ENCODE measurements around the gene PPM1N.
A peak's percentile ranks its signal among the peaks of the same experiment; 100 is the strongest.
"Not testable (repeated sequence)": the region's sequence is repeated elsewhere in the genome, so short reads cannot be mapped to it uniquely, and the experiment has no call there.

Gene PPM1N

DNA sequence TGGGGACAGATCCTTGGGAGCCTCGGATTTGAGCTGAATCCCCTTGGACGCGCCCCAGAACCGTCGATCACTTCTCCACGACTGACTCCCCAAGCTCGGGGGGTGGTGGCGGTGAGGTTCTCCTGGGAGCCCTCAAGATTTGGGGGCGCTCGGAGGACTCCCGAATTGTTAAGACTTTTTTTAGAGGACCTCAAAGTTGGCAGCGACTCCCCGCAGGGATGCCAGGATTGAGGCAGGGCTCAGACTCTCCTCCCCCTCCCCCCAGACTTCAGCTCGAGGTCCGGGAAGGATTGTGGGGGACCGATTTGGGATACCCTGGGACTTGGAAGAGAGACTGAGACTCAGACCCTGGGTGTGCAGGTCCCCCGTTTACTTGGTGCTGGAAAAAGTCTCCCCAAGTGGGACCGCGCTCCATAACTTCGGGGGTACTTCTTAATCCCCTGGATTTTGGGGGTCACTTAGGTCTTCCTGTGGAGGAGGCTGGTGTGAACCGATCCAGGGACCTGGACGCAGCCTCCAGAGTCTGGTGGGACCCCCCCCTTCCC lies 9.7 kb downstream of the PPM1N start:
- peak overlapping the region; percentile 96 for H3K4me3 ChIP-seq (ENCODE audit: low read depth, low read length)

DNA sequence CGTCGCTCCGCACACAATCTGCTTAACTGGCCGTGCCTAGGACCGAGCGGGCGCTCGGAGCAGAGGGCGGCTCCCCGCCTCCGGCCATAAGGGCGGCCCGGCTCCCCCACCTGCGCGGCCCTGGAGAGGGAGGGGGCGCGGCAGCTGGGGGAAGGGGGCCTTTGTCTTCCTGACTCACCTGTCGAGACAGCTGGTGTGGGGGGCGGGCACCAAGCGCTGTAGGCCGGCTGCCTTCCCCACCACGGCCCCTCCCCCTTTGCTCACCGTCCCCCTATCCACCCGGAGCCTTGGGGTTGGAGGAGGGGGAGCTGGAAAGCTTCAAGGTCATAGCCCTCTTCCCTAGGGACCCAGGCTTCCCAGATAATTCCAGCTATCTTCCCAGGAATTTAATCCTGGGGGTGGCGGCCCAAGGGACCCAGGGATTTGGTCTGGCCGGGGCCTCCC lies 10.2 kb downstream of the PPM1N start:
- H3K4me3 ChIP-seq (ENCODE audit: low read depth, low read length), result peak overlapping the region; percentile 96

DNA sequence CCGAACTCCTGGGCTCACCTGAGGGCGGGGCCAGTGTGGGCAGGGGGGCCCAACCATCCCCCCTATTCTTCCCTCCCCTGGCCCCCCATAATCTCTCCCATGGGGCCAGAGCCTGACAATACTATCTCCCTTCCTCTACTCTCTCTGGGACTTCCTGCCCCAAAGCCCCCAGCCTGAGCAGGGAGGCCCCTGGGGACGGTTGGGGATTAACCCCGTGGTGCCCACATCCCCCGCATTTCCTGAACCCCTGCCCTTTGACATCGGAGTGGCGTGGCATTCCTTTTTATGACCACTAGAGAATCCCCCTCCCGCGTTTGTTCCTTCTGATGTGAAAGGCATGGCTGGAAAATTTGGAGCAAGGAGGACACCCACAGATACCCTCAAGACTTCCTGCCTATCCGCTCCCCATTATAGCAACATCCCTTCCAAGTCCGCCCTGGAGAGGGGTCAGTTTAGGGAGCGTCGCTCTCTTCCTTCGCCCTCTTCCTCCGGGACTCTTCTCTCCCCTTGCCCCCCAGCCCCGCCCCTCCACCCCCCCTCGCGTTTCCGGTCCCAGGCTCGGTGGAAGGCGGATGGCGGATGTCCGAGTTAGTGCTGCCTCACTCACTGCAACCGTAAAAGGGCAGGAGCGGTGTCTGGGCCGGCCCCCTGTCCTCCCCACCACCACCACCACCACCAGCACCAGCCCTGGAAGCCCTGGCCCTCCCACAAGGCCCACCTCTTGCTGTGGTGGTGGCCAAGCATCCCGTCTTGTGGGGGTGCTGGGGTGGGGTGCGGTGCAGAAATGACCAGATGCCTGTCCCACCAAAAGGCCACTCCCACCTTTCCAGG lies 10.8 kb downstream of the PPM1N start:
- H3K4me3 ChIP-seq (ENCODE audit: low read depth, low read length), result peak overlapping the region; percentile 96

DNA sequence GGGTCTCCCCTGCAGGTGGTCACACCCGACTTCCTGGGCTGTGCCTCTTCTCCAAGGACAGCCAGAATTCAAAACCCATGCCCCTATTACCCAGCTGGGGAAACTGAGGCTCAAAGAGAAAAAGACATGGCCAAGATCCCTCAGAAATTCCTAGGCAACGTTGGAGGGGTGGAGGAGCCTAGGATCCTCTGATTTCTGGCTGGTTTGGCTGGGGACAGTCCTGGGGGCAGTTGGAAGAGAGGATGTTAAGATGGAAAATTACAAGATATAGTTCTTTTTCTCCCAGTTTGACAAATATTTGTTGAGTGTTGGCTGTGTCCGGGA lies 11.4 kb downstream of the PPM1N start:
- H3K4me3 ChIP-seq (ENCODE audit: low read depth, low read length), result peak overlapping the region; percentile 24

DNA sequence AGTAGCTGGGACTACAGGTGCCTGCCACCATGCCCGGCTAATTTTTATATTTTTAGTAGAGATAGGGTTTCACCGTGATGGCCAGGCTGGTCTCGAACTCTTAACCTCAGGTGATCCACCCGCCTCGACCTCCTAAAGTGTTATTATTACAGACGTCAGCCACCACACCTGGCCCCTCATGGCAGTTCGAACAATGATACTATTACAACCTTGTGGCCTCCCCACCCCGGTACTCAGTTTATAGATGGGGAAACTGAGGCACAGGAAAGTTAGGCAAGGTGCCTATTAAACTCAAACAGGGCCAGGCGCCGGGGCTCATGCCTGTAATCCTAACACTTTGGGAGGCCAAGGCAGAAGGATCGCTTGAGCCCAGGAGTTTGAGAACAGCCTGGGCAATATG lies 12.1 kb downstream of the PPM1N start:
- H3K4me3 ChIP-seq (ENCODE audit: low read depth, low read length), result not testable (repeated sequence)

DNA sequence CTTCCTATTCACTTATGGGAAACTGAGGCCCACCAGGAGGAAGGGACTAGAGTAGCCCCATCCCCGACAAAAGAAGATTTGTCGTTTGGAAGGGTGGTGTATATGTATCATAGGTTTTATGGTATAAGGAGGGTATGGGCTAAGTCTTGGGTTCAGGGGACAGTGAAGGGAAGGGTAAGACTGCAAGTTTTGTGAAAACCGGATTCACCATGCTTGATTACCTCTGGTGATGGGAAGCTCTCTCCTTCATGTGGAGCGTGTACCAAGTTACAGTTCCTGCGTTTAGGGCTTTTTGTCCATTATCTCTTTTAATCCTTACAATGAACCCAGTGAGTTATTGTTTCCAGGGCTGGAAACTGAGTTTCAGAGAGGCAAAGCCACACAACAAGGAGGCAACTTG lies 12.8 kb downstream of the PPM1N start:
- H3K4me3 ChIP-seq (ENCODE audit: low read depth, low read length), result no peak overlapping the region

DNA sequence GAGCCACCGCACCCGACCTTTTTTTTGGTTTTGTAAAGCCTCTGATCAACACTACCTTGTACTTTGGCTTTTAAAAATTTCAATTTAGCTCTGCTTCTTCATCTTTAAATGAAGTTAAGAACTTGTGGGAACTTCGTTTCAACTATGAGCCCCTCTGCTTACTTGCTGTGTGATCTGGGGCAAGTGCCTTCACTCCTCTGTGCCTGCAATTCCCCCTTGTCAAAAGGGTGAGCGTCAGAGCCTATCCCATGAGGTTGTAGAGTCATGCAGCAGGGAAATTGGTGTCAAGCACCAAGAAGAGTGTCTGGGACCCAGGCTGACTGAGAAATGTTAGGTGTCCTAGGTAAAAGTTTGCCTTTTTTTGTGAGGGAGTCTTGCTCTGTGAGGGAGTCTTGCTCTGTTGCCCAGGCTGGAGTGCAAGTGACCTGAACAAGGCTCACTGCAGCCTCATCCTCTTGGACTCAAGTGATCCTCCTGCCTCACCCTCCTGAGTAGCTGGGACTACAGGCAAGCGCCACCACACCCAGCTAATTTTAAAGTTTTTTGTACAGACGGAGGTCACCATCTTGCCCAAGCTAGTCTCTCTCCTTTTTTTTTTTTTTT lies 14.7 kb downstream of the PPM1N start:
- no peak overlapping the region for H3K4me3 ChIP-seq (ENCODE audit: low read depth, low read length)

DNA sequence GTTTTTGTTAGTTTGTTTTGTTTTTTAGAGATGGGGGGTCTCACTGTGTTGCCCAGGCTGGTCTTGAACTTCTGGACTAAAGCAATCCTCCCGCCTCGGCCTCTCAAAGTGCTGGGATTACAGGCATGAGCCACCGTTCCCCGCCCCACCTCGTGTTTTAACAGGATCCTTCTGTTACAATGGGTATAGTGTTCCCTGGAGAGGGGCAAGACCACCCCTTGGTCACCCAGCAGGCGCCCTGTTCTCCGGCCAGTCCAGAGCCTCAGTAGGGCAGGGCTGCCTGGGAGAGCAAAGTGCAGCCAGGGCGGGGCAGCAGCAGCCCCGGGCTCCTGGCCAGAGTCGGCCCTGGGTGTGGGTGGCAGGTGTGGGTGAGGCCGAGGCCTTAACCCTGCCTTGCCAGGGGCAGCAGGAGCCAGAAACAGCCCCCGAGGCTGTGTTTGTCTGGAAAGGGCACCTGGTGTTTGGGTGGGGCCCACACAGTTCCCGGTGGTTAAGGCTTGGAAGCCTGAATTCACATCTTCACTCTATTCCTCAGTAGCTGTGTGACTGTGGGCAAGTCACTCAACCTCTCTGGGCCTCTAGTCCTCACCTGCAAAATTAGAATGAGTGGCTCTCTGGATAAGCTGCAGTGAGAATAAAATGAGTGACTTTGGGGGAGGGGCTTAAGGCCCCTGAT lies 16.3 kb downstream of the PPM1N start:
- H3K4me3 ChIP-seq (ENCODE audit: low read depth, low read length), result no peak overlapping the region

DNA sequence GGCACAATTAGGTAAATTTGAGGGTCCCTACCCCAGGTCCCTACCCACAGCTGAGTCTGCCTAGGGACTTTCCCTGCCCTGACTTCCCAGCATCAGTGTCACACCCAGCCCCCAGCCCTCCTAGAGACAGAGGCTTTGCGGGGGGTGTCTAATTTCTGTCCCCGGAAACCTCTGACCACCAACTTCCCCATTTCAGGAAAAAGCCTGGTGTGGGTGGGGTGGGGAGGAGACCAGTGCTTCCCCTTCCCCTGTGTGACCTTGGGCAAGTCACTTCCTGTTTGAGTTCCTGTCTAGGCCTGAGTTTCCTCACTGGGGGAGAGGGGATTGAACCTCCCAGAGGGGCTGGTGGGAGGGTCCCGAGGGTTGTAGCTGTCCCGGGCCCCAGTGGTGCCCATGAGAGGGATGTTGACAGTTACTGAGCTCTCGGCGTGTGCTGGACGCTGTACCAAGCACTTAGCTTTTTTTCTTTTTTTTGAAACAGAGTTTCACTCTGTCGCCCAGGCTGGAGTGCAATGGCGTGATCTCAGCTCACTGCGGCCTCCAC lies 16.9 kb downstream of the PPM1N start:
- no peak overlapping the region for H3K4me3 ChIP-seq (ENCODE audit: low read depth, low read length)

DNA sequence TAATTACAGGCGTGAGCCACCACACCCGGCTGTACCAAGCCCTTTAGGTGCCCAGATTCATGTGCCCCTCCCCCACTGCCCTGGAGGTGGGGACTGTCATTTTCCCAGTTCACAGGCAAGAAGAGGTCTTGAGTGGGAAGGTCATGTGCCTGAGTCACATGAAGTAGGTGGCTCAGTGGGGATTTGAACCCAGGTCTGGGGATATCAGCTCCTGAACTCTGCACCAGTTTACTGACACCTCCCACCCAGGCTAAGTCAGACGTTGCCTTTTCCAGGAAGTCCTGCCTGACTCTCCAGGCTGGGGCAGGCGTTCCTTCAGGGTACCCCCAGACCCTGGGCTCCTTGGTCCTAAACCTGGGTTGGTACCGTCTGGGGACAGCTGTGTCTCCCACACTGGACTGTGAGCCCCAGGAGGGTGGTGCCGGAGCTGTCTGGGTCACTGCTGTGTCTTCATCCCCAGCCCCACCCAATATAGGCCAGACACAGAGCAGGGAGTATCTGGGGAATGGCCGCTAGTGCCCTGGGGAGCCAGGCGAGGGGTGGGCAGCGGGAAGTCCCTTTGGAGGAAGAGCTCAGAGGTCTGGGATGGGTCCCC lies 17.7 kb downstream of the PPM1N start:
- H3K4me3 ChIP-seq (ENCODE audit: low read depth, low read length), result no peak overlapping the region

DNA sequence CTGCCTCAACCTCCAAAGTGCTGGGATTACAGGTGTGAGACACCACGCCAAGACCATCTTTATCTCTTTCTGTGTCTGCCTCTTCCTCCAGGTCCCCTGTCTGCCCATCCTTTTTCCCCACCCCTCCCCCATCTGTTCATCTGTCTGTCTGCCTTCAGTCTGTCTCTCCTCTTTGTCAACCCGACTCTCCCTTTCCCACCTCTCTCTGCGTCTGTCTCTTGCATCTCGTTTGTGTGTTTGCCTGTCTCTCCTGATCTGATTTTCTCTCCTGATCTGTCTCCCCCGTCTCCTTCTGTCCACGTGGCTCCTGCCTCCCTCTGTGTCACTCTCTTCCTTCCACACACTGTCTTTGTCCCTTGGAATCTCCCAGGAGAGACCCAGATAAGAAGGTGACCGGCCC lies 19.0 kb downstream of the PPM1N start:
- H3K4me3 ChIP-seq (ENCODE audit: low read depth, low read length), result no peak overlapping the region

DNA sequence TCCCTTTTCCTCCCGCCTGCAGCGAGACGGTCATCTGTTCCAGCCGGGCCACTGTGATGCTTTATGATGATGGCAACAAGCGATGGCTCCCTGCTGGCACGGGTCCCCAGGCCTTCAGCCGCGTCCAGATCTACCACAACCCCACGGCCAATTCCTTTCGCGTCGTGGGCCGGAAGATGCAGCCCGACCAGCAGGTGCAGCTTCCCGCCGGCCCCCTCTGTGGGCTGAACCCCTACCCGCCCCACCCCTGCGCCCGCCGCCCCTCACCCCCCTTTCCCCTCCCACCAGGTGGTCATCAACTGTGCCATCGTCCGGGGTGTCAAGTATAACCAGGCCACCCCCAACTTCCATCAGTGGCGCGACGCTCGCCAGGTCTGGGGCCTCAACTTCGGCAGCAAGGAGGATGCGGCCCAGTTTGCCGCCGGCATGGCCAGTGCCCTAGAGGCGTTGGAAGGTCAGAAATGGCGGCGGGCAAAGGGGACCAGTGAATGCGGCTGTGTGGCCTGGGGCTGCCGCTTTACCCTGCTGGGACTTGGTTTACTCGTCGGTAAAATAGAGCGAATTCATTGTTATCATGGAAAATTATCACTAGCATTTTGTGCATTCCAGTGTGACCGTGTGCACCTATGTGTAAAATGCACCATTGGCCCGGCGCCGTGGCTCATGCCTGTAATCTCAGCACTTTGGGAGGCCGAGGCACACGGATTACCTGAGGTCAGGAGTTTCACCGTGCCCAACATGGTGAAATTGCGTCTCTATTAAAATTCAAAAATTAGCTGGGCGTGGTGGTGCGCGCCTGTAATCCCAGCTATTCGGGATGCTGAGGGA lies 19.6 kb downstream of the PPM1N start:
- H3K4me3 ChIP-seq (ENCODE audit: low read depth, low read length), result no peak overlapping the region

DNA sequence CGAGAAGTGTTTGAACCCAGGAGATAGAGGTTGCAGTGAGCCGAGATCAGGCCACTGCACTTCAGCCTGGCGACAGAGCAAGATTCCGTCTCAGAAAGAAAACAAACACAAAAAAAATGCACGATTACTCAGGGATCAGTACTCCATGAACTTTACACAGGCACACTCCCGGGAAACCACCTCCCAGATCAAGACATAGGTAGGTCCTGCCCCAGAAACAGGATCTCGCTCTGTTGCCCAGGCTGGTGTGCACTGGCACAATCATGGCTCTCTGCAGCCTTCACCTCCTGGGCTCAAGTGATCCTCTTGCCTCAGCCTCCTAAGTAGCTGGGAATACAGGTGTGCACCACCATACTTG lies 20.2 kb downstream of the PPM1N start:
- H3K4me3 ChIP-seq (ENCODE audit: low read depth, low read length), result no peak overlapping the region

DNA sequence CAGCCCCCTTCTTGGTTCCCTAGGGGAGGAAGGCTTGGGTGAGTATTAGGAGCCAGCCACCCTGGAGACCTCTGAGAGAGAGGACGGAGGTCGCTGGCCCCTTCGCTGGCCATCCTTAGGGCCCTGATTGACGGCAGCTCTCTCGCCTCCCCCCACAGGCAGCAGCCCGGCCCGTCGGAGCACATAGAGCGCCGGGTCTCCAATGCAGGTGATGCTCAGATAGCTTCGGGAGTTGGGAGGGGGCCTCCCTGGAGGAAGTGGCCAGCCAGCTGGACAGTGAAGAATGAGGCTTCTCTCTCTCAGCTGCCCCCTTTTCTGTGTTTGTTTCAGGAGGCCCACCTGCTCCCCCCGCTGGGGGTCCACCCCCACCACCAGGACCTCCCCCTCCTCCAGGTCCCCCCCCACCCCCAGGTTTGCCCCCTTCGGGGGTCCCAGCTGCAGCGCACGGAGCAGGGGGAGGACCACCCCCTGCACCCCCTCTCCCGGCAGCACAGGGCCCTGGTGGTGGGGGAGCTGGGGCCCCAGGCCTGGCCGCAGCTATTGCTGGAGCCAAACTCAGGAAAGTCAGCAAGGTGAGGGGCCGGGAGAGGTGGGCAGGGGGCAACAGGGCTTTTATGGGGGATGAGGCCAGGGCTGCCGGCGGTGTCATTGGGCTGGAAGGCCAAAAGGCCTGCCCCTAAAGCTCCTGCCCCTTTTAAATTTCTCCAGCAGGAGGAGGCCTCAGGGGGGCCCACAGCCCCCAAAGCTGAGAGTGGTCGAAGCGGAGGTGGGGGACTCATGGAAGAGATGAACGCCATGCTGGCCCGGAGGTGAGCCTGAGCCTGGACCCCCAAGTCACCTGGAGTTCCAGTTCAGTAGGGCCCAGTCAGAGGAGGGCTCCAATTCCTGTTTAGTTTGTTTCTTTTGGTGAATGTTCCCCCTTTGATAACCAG lies 24.0 kb downstream of the PPM1N start:
- no peak overlapping the region for H3K4me3 ChIP-seq (ENCODE audit: low read depth, low read length)

DNA sequence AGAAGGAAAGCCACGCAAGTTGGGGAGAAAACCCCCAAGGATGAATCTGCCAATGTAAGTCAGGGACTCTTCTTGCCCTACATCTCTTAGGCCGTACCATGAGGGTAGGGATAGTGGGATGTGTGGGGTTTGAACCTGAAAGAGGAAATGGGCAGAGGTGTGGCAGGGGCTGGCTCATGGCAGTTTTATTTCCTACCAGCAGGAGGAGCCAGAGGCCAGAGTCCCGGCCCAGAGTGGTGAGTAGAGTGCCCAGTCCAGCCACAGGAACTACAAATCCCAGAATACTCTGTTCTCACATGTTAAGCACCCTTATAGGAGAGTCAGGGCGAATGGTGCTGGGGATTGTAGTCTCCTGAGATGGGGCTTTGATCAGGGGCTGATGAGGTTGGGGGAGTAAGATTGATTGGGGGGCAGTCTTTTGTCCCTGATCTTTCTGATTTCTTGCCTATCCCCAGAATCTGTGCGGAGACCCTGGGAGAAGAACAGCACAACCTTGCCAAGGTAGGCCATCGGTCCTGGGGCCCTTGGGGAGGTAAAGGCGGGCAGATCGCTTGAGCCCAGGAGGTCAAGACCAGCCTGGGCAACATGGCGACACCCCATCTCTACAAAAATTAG lies 25.5 kb downstream of the PPM1N start:
- no peak overlapping the region for H3K4me3 ChIP-seq (ENCODE audit: low read depth, low read length)

DNA sequence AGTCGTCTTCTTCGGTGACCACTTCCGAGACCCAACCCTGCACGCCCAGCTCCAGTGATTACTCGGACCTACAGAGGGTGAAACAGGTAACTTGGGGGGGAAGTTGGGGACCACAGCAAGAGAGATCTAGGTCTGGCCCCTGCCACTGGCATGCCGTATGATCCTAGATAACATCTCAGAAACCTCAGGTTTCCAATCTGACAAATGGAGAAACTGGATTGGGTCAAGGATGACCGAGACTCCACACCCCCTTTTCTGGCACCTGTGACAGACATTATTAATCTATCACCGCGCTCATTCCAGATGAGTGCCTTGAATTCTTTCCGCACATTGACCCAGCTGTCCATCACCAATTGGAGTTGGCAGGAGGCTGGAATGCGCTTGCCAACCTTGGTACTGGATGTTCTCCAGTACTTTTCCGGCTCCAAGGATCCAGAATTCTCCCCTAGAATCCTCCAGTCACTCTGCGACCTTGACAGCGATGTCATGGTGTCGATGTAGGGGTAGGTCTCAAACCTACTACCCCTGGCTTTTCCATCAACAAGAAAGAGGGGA lies 26.4 kb downstream of the PPM1N start:
- no peak overlapping the region for H3K4me3 ChIP-seq (ENCODE audit: low read depth, low read length)

DNA sequence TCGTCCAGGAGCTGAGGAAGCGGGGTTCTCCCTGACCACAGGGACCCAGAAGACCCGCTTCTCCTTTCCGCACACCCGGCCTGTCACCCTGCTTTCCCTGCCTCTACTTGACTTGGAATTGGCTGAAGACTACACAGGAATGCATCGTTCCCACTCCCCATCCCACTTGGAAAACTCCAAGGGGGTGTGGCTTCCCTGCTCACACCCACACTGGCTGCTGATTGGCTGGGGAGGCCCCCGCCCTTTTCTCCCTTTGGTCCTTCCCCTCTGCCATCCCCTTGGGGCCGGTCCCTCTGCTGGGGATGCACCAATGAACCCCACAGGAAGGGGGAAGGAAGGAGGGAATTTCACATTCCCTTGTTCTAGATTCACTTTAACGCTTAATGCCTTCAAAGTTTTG lies 27.9 kb downstream of the PPM1N start:
- no peak overlapping the region for H3K4me3 ChIP-seq (ENCODE audit: low read depth, low read length)

DNA sequence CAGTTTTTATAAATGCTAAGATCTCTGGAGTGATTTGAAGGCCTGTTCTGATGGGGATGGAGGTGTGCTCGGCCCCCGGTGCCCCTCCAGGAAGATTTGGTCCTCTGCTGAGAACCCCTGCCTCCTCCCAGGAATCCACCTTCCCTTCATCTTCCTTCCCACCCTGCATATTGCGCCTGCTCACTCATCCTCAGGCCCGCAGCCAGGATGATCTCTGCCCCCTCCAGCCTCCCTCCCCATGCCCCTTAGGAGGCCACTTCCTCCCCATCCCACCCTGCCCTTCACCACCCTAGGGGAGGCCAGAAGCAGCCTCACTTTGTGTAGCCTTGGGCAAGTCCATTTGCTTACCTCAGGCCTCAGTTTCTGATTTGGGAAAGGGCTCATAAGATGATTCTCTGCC lies 28.7 kb downstream of the PPM1N start:
- H3K4me3 ChIP-seq (ENCODE audit: low read depth, low read length), result no peak overlapping the region

DNA sequence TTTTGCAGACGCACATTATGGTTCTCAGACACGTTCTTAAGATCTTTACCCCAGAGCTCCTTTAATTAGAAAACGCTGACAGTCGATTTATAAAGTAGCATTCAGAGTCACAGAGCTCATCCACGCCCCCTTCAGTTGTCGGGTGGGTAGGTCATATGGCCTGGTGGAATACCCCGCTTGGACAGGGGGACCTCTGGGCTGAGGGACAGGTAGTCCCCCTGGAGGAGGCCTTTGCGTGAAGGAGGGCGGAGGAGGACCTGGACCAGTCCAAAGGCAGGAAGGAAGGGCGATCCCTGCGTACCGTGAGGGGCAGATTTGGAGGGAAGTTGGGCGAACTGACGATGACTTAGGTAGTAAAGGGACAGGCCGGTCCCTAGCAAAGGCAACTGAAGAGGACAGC lies 29.5 kb downstream of the PPM1N start:
- no peak overlapping the region for H3K4me3 ChIP-seq (ENCODE audit: low read depth, low read length)

All from iPS-11a (cell line).